Mesendoderm (in vitro differentiated cells): Measurements from ENCODE around the gene KRTAP10-12. TPM values are rescaled to one million over a fixed set of nuclear protein-coding genes. Genes with fewer than 3 reads are reported as not detected.
"Not testable (repeated sequence)": the region's sequence is repeated elsewhere in the genome, so short reads cannot be mapped to it uniquely, and the experiment has no call there.

Experiments
- DNase-seq: peaks from one replicate; pipeline ENCODE4 v3.0.0; 2013
- H2AK5ac ChIP-seq: 2 replicates; pipeline ENCODE4 v1.6.1; 2013; ENCODE audit warnings: low read length, inconsistent platforms
- H2BK120ac ChIP-seq: 2 replicates; pipeline ENCODE4 v1.6.1; 2013; ENCODE audit warnings: low read depth, mild to moderate bottlenecking, low read length, moderate library complexity, mixed read lengths
- H2BK15ac ChIP-seq: replicated peaks from 2 replicates; pipeline ENCODE4 v1.6.1; 2013; ENCODE audit warnings: low read depth, mild to moderate bottlenecking, moderate library complexity
- H2BK5ac ChIP-seq: 2 replicates; pipeline ENCODE4 v1.6.1; 2013; ENCODE audit warnings: low read length, inconsistent platforms
- H3K18ac ChIP-seq: 2 replicates; pipeline ENCODE4 v1.6.1; 2013; ENCODE audit warnings: mild to moderate bottlenecking, low read length, mixed read lengths
- H3K23ac ChIP-seq: one replicate; pipeline ENCODE4 v1.6.1; 2013; ENCODE audit warnings: low read length
- H3K27ac ChIP-seq: 2 replicates; pipeline ENCODE4 v1.5.1; 2013; ENCODE audit warnings: low read depth, mild to moderate bottlenecking, inconsistent platforms, low read length, moderate library complexity
- H3K27me3 ChIP-seq: 2 replicates; pipeline ENCODE4 v1.6.1; 2013; ENCODE audit warnings: low read length, control low read depth, mild to moderate bottlenecking, inconsistent platforms; ENCODE audit not compliant: insufficient read depth, poor library complexity
- H3K36me3 ChIP-seq: 2 replicates; pipeline ENCODE4 v1.6.1; 2013; ENCODE audit warnings: low read length, inconsistent platforms; ENCODE audit not compliant: control insufficient read depth, insufficient read depth
- H3K4ac ChIP-seq: one replicate; pipeline ENCODE4 v1.6.1; 2013; ENCODE audit warnings: low read depth, mild to moderate bottlenecking, low read length, moderate library complexity
- H3K4me1 ChIP-seq: 2 replicates; pipeline ENCODE4 v1.6.1; 2013; ENCODE audit warnings: low read depth, low read length, inconsistent platforms; ENCODE audit not compliant: control insufficient read depth
- H3K4me2 ChIP-seq: 2 replicates; pipeline ENCODE4 v1.6.1; 2013; ENCODE audit warnings: low read length
- H3K4me3 ChIP-seq: 2 replicates; pipeline ENCODE4 v1.5.1; 2013; ENCODE audit warnings: mild to moderate bottlenecking, low read length
- H3K56ac ChIP-seq: one replicate; pipeline ENCODE4 v1.6.1; 2013; ENCODE audit warnings: low read length
- H3K79me1 ChIP-seq: 2 replicates; pipeline ENCODE4 v1.6.1; 2013; ENCODE audit warnings: low read length, inconsistent platforms
- H3K79me2 ChIP-seq: 2 replicates; pipeline ENCODE4 v1.6.1; 2013; ENCODE audit warnings: mild to moderate bottlenecking, low read length; ENCODE audit not compliant: control insufficient read depth, insufficient read depth
- H3K9ac ChIP-seq: 2 replicates; pipeline ENCODE4 v1.6.1; 2013; ENCODE audit warnings: low read length, inconsistent platforms
- H4K5ac ChIP-seq: one replicate; pipeline ENCODE4 v1.6.1; 2013; ENCODE audit warnings: low read length
- H4K8ac ChIP-seq: one replicate; pipeline ENCODE4 v1.6.1; 2013; ENCODE audit warnings: low read depth, mild to moderate bottlenecking, control low read depth, low read length, moderate library complexity
- WGBS: extraction: QIAGEN DNeasy Blood & Tissue Kit; methylation state at CpG from one replicate; pipeline ENCODE4 v1.1.7; 2013; ENCODE audit warnings: low lambda C conversion rate, missing lambda C conversion rate; ENCODE audit not compliant: insufficient coverage; ENCODE audit errors: extremely low coverage; 5-methylcytosine and 5-hydroxymethylcytosine counted together
- polyA plus RNA-seq, 2 experiments: library from polyadenylated mRNA; stranded (reverse); fragments of 200-250 nt; gene quantifications; one replicate each; pipeline ENCODE4 v1.2.3, GENCODE V29; 2013

Gene KRTAP10-12
- not detected for polyA plus RNA-seq (2013, experiment 1 of 2)
- 0.04 TPM for polyA plus RNA-seq (2013, experiment 2 of 2)

- peak within 1 kb of the TSS; percentile 79 for H3K56ac ChIP-seq
- H3K36me3 ChIP-seq, H3K27ac ChIP-seq, H4K8ac ChIP-seq, H3K4me1 ChIP-seq, H3K4me3 ChIP-seq, H4K5ac ChIP-seq, H3K4me2 ChIP-seq, H2BK5ac ChIP-seq, H3K27me3 ChIP-seq, H3K4ac ChIP-seq, H2BK120ac ChIP-seq, H2AK5ac ChIP-seq, H2BK15ac ChIP-seq, H3K18ac ChIP-seq, H3K79me2 ChIP-seq, DNase-seq, H3K79me1 ChIP-seq: not testable (repeated sequence)
- peak within 1 kb of the TSS; percentile 45 for H3K23ac ChIP-seq
- H3K9ac ChIP-seq = peak within 1 kb of the TSS; percentile 15
- WGBS = no CpG with 5 or more reads among the region's 21 CpGs
Observed at GRCh38 chr21:44697172-44697810, at the start of gene KRTAP10-12. TSS of gene KRTAP10-12 (plus strand) at chr21:44697172. CDS start at chr21:44697202, 30 bp downstream.

DNA sequence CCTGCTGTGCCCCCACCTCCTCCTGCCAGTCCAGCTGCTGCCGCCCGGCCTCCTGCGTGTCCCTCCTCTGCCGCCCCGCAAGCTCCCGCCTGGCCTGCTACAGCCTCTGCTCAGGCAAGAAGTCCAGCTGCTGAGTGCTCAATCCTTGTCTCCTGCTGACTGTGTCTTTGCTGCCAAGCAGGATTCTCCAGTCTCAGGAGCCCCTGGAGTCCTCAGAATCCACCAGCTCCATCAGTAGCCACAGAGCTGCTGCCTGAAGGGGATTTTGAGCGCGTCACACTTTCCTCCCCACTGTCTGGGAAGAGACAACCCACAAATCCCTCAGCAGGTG lies 49.8 kb upstream of the KRTAP10-12 start:
- Histone ChIP-seq H2BK5ac (no peak overlapping the region), H3K23ac (no peak overlapping the region), H3K56ac (no peak overlapping the region), H2BK120ac (no peak overlapping the region), H3K36me3 (no peaks in the 10 kb centered on the region), H2AK5ac (no peak overlapping the region), H3K79me2 (no peaks in the 10 kb centered on the region), H3K79me1 (no peaks in the 10 kb centered on the region), H3K9ac (no peak overlapping the region), H2BK15ac (no peak overlapping the region), H3K18ac (no peak overlapping the region), H3K4me3 (no peak overlapping the region), H3K27me3 (no peaks in the 10 kb centered on the region), H4K8ac (no peak overlapping the region), H3K4me1 (no peaks in the 10 kb centered on the region), H3K27ac (no peak overlapping the region), H4K5ac (no peak overlapping the region), H3K4me2 (no peak overlapping the region), H3K4ac (no peak overlapping the region)
- DNase-seq = no peak
- no CpG with 5 or more reads among the region's 8 CpGs for WGBS

- no peak overlapping the region for H2AK5ac ChIP-seq
- H4K5ac ChIP-seq = no peak overlapping the region
- H3K18ac ChIP-seq = no peak overlapping the region
- WGBS = no CpG with 5 or more reads among the region's 33 CpGs
- H3K4me1 ChIP-seq = no peaks in the 10 kb centered on the region
- no peak overlapping the region for H3K27ac ChIP-seq
- H3K79me2 ChIP-seq = no peaks in the 10 kb centered on the region
- H3K9ac ChIP-seq = no peak overlapping the region
- DNase-seq = no peak
- H3K79me1 ChIP-seq = no peaks in the 10 kb centered on the region
- no peak overlapping the region for H4K8ac ChIP-seq
- H2BK120ac ChIP-seq = no peak overlapping the region
- H3K4ac ChIP-seq = no peak overlapping the region
- H3K27me3 ChIP-seq = no peaks in the 10 kb centered on the region
- H3K56ac ChIP-seq = no peak overlapping the region
- no peak overlapping the region for H3K23ac ChIP-seq
- no peak overlapping the region for H2BK15ac ChIP-seq
- no peak overlapping the region for H3K4me3 ChIP-seq
- no peak overlapping the region for H3K4me2 ChIP-seq
- H3K36me3 ChIP-seq = no peaks in the 10 kb centered on the region
- H2BK5ac ChIP-seq = no peak overlapping the region
Observed at GRCh38 chr21:44648557-44649311, 48.2 kb upstream of the KRTAP10-12 start.

DNA sequence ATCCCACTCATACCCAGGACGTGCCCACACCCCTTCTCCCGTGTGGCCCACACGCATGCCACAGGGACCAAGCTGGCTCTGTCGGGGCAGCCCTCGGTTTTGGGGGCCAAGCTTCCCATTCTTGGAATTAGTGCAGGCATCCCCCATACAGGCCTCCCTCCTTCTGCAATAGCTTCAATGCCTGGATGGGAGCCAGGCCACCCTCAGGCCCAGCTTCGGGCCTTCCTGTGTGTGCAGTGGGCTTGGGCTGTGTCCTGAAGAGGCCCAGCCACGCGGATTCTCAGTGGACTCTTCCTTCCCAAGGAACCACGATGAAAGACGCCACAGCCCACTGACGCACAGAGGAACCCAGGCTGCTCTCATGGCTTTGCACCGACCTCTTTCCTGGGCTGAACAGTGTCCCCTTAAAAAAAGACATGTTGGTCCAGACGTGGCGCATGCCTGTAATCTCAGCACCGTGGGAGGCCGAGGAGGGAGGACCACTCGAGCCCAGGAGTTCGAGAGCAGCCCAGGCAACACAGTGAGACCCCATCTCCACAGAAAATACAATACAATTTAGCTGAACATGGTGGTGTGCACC lies 47.4 kb upstream of the KRTAP10-12 start:
- Histone ChIP-seq H4K8ac (no peak overlapping the region), H4K5ac (no peak overlapping the region), H3K18ac (no peak overlapping the region), H3K27ac (no peak overlapping the region), H3K4ac (no peak overlapping the region), H3K23ac (no peak overlapping the region), H2BK15ac (no peak overlapping the region), H3K79me1 (no peaks in the 10 kb centered on the region), H2BK120ac (no peak overlapping the region), H3K4me2 (no peak overlapping the region), H2BK5ac (no peak overlapping the region), H2AK5ac (no peak overlapping the region), H3K4me3 (no peak overlapping the region), H3K79me2 (no peaks in the 10 kb centered on the region), H3K36me3 (no peaks in the 10 kb centered on the region), H3K56ac (no peak overlapping the region), H3K27me3 (no peaks in the 10 kb centered on the region), H3K4me1 (no peaks in the 10 kb centered on the region), H3K9ac (no peak overlapping the region)
- no CpG with 5 or more reads among the region's 18 CpGs for WGBS
- no peak for DNase-seq

- Histone ChIP-seq H3K56ac (no peak overlapping the region), H3K4me2 (no peak overlapping the region), H3K79me1 (no peaks in the 10 kb centered on the region), H3K36me3 (no peaks in the 10 kb centered on the region), H3K18ac (no peak overlapping the region), H3K4me3 (no peak overlapping the region), H3K4ac (no peak overlapping the region), H3K27ac (no peak overlapping the region), H4K8ac (no peak overlapping the region), H3K79me2 (no peaks in the 10 kb centered on the region), H2BK15ac (no peak overlapping the region), H3K23ac (no peak overlapping the region), H3K27me3 (no peaks in the 10 kb centered on the region), H2AK5ac (no peak overlapping the region), H3K9ac (no peak overlapping the region), H2BK120ac (no peak overlapping the region), H2BK5ac (no peak overlapping the region), H4K5ac (no peak overlapping the region), H3K4me1 (no peaks in the 10 kb centered on the region)
- DNase-seq = no peak
- no CpG with 5 or more reads among the region's 20 CpGs for WGBS
Observed at GRCh38 chr21:44650265-44650972, 46.6 kb upstream of the KRTAP10-12 start.
